ELF-1 (cell line): ENCODE results near the gene RIPK1.
"Not testable (repeated sequence)": the region's sequence is repeated elsewhere in the genome, so short reads cannot be mapped to it uniquely, and the experiment has no call there.

Source experiments
- DNase-seq: peaks from one replicate; pipeline ENCODE4 v3.0.0-alpha.2; 2016; ENCODE audit warnings: low read depth, low spot score

The RIPK1 gene

DNA sequence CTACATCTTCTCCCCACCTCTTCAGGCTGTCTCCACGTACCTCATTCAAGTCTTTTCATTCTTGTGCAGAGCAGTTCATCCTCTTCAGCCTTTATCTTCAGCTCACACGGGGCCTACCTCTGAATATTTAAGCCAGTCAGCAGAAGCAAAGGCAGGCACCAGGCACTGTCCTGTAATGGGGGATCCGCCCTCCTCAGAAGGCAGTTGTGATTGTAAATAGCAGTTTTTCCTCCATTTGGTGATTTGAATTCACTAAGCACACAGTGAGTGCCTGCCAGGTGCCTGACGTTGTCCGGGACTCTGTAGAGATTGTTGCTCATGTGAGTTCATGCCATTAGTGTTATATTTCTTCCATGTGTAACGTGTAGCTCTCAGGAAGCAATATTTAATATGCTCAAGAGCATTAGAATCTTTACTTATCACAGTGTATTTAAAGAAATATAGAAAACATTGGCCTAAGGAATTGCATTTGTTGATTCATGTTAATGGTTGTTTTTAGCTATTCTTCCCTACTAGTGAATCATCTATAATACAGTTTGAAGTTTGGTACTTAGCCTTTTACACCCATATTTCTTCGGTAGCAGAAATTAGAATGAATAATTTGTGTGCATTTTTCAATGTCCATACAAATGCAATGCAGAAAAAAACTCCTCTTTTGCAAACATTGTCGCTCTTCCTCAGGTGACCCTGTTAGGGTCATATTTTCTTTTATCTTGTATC lies 68.2 kb downstream of the RIPK1 start:
- no peak for DNase-seq

DNA sequence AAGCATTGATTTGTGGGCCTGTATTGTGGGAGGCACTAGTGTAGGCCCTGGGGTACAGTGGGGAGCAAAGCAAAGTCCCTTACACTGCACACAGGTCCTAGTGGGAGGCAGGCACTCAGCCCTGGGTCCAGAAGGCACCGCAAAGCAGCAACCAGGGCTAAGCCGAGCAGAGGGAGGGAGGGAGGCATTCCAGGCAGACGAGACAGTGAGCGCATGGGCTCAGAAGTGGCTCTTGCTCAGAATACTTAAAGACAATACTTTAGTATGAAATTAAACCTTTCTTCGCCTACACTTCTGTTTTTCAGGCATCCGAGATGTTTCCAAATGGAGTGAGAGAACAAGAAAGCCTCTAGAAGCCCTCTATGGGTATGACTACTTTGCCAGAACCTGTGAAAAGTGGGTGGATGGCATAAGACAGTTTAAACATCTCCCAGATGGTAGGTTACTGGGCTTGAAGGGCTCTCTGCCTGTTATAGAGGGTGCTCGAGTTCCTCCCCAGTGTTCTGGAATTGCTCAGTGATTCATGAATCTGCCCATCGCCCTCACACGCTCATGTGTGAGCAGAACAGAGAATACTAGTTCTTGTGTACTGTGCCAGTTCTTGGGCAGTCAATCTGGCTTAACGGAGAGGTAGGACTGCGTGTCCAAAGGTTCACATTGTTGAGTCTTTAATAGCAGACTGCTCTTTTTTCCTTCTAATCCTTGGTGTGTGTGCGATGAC lies 68.9 kb downstream of the RIPK1 start:
- no peak for DNase-seq

DNA sequence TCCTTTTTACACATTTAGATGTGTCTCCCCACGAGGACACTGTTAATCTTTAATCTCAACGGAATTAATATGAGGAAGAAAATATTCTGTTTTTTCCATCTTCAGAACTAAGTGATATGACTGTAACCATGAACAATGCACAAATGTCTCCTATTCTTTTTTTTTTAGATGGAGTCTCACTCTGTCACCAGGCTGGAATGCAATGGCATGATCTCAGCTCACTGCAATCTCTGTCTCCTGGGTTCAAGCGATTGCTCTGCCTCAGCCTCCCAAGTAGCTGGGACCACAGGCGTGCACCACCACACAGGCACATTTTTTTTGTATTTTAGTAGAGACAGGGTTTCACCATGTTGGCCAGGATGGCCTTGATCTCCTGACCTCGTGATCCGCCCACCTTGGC lies 69.6 kb downstream of the RIPK1 start:
- DNase-seq = not testable (repeated sequence)

DNA sequence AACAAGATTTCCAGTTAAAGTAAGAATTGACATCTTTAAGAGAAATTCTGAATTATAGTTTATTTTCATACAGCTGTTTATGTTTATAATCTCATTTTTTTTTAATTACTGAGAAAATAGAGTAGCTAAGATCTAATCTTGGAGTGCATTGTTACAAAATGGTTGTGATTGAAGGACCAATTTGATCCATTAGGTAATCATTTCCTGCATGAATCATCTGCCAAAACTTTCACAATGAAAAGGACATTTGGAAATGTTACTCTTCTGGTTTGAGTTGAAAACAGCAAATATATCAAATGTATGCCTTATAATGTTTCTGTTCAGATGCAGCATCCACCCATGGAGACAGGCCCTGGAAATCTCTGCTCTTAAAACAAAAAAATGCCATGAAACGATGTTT lies 70.0 kb downstream of the RIPK1 start:
- no peak for DNase-seq

DNA sequence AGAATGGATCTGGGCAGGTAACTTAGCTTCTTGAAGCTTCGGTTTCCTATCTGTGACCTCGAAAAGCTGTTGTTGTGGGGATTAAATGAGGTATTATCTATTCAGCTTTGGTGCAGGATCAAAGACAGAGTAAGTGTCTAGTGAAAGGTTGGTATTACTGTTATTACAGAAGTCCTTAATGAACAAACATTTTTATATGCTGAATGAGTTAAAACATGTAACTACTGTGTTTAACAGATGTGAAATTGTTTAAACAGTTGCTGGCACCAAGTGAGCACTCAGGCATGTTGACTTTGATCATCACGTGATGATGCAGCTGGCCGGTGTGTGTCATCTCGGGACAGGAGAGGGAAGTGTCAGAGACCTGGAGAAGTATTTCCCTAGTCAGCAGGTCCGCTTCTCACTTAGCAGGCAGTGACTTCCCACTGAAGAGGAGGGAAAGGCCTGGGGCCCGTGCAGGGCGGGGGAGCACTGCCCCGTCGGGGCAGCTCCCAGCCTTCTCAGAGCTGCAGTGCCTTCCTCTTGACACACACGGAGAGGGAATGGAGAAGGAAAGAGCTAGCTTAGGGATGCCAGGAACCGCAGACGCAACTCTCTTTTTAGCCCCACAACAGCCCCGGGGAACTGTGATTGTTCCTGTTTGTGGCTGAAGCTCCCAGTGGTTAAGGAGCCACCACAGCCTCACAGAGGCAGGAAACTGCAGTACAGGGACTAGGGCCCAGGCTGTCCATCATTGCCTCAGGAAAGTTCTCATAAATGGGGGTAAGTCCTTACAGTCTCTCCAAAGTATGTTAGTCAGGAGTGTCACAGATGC lies 71.0 kb downstream of the RIPK1 start:
- peak; percentile 79 for DNase-seq

DNA sequence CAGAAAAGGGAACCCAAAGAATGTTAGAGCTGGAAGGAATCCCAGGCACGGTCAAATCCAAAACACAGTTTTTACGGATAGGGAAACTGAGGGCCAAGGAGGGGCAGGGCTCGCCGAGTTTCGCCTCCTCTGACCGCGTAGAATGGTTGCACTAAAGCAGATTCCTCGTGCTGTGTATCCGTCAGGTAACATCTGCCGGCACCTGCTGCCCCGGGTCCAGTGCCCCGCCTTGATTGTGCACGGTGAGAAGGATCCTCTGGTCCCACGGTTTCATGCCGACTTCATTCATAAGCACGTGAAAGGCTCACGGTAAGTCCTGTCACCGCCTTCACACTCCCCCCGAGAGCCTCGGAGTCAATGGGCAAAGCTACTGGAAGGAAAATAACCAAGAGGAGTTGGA lies 71.9 kb downstream of the RIPK1 start:
- DNase-seq = no peak

DNA sequence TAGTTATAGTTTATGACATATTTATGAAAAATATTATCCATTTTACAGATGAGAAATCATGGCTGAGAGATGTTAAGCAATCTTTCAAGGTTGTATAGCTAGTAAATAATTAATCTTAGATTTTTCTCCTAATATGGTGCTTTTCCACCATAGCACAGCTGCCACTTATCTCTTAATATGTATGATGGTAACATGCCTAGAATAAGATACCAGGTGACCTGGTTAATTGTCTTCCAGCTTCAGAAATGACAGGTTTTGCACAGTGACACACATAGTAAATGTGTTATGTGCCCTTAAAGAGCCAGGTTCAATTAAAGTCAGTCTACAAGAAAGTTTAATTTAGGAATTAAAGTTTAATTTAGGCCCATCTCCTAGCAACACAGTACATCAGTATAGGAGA lies 74.2 kb downstream of the RIPK1 start:
- DNase-seq = no peak

DNA sequence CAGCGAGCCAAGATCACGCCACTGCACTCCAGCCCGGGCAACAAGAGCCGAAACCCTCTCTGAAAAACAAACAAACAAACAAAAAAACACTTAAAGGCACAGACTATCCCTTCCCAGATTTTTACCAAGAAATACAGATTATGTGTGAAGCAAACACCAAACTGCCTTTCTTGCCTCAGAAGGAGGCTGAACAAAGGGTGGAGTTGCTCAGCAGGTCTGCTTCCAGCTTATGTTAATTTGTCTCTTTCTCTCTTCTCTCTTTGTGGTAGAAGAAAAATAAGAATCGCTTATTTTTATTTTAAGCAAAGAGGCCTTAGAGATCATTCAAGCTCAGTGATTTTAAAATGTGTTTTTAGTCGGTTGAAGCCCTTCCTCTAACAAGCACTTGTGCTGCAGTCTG lies 74.9 kb downstream of the RIPK1 start:
- DNase-seq = no peak

DNA sequence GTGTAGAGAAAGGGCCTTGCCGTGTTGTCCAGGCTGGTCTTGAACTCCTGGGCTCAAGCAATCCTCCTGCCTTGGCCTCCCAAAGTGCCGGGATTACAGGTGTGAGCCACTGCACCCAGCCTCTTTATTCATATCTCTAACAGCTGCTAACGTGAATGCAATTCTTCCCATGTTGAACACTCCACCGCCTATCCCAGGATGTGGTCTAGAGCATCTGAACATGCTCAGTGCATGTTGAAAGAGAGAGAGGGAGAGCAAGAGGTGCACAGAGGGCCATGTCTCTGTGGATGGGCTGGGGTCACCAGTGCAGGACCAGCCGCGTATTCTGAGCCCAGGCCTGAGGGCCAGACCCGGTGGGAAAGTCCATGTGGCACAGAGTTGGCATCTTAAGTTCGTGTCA lies 76.3 kb downstream of the RIPK1 start:
- DNase-seq = no peak

DNA sequence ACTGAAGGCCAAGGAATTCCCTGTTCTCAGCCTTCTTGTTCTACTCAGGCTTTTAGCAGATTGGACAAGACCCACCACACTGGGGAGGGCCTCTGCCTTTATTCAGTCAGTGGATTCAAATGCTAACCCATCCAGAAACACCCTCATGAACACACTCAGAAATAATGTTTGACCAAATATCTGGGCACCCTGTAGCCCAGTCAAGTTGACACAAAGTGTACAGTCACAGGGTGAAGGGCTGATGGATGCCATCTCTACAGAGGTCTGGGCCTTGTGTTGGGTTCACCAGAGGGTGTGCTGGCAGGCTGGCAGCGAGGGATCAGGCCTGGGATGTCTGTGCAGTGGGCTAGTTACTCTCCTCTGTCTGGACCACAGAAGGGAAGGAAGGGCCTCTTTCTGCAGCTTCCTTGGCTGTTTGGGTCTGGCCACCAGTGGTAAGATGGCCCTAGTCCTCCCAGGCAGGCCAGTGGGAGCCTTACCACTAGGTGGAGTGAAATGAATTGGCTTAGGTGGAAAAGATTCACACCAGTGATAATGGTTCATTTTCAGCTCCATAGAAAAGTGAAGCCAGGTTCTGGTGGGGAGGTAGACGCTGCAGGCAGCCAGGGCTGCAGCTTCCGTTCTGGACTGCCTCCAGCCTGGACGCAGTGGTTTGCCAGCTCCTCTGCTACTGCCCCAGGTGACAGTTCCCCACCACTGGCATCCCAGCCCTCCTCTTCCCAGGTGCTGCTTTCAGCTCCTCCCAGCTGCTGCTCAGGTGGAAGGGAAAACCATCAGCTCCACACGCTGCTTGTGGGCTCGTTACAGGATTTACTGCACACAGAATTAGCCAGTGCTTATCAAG lies 79.8 kb downstream of the RIPK1 start:
- no peak for DNase-seq

DNA sequence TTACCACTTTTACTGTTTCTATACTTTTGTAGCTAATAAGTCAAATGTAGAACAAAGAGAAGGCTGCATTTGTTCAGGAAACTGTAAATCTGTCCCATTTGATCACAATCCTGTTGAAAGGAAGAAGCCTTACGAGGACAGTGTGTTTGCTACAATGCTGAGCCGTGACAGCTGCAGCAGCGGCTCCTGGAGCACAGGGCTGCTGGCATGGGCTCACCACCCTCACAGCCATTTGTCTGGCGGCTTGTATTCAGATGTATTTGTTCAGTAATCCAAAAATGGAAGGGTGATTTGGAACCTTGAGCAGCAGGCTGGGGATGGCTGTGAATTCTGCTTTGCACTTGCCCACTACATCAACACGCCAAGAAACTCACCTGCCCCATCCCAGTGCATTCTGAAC lies 83.4 kb downstream of the RIPK1 start:
- DNase-seq = no peak

DNA sequence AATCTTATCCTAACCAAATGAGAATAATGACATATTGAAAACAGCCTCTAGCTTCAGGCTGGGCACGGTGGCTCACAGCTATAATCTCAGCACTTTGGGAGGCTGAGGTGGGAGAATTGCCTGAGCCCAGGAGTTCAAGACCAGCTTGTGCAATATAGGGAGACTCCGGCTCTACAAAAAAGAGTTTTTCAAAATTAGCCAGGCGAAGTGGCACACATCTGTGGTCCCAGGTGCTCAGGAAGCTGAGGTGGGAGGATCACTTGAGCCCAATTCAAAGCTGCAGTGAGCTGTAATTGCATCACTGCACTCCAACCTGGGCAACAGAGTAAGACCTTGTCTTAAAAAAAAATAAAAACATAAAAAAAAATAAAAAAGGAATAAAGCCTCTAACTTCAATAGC lies 84.4 kb downstream of the RIPK1 start:
- no peak for DNase-seq

DNA sequence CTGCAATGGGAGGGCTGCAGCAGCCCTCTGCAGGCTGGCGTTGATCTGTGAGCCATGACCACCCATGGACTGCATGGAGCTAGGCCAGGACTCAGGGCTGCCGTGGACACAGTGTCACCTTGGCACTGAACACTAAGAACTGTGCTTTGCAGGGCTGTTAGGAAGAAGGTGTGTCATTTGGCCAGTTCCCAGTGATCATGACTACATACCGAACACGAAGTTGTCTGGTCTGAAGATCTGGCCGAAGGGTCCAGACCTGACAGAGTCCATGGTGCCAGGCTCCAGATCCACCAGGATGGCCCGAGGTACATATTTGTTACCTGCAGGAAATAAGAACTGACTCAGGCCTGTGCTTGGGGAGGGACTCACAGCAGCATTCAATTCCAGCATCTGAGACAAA lies 87.1 kb downstream of the RIPK1 start:
- DNase-seq = not testable (repeated sequence)

DNA sequence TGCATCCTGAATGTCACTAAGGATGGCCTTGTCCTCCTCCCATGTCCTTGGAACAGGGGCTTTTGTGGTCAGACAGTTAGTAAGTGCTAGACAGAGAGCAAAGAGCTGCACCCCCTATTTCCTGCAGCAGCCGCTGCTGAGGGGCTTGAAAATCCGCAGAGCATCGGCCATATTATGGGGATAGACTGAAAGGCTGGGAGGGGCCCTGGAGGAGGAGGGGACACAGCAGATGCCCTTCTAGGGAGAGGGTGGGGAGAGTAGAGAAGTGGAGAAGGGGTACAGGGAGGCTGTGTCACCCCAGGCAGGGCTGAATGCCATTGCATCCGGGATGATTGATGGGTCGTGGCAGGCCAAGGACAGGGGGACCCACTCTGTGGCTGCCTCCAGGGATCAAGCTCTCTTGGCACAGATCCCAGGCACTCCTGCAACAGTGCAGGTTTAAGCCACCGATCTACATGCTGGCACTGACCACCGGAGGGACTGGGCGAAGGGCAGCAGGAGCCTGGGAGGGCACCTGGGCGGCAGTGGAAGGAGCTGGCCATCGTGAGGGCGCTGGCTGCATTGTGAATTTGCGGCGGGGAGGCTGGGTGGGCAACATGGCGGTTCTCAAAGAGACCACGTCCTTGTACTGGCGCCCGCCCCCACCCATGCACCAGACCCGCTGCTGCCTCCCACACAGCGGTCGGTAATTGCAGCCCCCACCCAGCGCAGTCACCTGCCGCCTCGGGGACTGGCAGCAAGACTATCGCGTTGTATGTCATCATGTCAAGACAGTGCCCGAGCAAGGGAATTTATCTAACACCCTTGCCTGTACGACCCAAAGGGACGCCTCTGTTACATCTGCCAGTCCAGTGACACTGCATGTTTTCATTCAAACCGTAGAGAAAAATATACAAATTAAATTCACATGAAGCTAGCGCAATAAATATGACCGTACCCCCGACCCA lies 88.2 kb downstream of the RIPK1 start:
- not testable (repeated sequence) for DNase-seq

DNA sequence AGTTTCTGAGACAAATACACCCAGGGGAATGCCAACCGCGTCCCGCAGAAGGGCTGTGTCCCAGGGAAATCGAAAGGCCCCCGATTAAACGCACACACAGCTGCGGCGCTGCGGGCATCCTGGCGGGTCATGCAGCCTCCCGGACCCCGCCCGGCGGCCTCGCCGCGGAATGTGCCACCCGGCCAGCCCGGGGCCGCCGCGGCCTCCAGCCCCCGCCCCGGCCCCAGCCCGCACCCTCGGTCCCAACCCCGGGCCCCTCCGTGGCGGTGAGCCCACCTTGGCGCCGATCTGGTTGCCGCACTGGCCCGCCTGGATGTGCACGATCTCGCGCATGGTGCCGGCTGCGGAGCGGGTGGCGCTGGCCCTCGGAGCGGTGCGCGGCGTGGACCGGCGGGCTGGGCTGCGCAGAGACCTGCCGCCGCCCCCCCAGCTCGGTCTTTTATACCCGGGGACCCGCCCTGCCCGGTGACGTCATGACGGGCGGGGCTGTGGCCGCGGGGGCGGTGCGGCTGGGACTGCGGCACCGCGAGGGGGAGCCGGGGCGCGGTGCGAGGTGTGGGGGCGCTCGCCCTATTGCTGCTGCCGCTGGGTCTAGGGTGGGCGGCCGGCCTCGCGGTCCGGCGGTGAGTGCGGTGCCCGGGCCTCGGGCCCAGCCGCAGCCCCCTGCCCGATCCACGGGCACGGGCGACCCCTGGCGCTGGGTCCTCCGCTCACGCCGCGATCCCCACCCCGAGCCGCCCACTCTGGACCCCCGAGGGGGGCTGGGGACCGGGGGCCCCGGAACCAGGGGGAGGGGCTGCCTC lies 89.0 kb downstream of the RIPK1 start, which contains the start of gene TUBB2A:
TSS of gene TUBB2A (minus strand) at position 414 of the 803 bp plus-strand sequence. CDS start at position 333, 81 bp downstream.
- DNase-seq = peak; percentile 76

DNA sequence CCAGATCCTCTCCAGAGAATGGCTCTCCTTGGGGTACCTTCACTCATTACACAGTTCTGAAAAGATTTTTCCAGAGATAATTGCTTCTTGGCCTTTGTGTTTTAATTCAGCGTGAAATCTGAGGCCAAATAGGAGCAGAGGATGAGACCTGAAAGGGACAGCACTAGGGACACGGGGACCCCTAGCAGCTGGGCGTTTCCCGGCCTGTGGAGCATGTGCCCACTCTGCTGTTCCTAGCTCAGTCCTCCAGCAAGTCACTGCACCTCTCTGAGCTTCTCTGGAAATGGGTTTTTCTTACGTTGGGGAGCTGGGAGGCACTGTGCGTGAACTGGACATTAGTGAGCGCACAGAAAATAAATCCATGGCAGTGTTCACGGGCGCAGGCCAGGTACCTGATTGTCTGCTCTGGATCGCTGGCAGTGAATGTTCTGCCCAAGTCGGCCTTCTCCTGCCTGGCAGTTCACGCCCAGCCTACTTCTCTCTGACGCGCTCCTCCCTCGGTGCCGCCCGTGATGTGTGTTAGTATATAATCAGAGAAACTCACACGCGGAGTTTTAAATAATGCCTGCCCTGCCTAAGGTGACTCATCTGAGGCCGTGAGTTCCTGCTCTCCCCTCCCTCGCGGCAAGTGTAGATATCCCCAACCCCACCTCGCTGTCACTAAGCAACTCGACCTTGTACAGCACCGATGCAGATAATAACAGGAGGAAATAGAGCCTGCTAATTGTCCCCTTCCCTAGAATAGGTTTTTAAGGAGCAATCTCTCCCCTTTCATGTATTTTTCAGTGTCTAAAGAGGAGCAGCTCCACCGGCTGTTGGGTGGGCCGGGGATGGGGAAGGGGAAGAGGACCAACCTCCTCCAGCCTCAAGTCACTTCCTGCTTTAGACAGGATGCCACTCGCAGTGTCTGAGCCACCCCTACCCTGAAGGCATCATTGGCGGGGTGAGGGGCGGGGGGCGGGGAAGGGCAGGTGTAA lies 91.8 kb downstream of the RIPK1 start:
- peak; percentile 61 for DNase-seq

DNA sequence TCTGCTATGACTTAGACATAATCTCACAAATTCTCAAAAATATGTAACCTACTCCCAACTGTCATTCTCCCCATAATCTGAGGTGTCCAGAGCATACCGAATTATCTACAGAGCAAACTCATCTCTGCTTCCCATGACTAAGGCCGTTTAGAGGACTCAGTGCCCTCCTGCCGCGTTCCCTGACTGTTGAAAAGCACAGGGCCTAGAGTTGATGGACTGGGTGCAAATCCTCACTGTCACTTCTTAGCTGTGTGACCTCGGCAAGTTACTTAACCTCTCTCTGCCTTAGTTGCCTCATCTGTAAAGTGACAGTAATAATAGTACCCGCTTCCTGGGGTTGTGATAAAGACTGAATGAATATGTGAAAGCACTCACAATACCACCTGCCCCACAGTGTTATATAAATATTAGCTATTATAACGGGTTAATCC lies 93.8 kb downstream of the RIPK1 start:
- no peak for DNase-seq

DNA sequence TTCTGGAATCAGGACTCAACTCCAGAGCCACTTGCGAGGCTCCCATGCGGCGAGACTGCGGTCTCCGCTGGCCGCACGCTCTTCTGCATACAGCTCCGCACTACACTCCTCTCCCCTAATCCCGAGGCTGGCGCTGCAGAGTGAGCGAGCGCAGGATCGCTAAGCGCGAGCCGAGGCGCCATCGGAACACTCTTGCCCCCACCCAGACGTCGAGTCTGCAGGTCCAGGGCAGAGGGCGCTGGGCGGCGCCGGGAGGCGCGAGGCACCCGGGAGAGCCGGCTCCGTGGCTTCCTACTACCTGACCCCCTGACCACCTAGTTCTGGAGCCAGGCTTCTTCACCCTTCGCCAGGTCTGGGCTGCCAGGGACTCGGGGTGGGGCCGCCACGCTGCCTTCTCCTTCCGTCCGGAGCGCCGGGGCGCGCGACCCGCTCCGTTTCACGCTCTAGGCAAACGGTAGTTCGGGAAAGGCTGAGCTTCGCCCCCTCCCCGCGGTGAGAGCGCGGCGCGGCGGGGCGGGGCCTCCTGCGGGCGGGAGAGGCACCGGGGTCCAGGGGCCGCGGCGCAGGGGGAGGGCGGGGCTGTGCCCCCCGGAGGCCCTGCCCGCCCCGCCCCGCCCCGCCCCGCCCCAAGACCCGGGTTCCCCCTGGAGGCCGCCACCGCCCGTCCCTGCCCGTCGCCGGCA lies 94.4 kb downstream of the RIPK1 start:
- peak; percentile 89 for DNase-seq
